HG03095 (cell line): ENCODE data around the gene PRKCE.

Experiments used
- ATAC-seq: cut with Tn5 transposase; IDR thresholded peaks from one replicate; pipeline ENCODE4 v1.9.1; 2021; ENCODE audit warnings: moderate library complexity; ENCODE audit not compliant: unreplicated experiment

PRKCE gene

GRCh38 chr2:45951025-45951727 is 299.7 kb downstream of the PRKCE start:
- no peak for ATAC-seq

- ATAC-seq: no peak
Measured at GRCh38 chr2:45952591-45952990, 301.1 kb downstream of the PRKCE start.

- ATAC-seq: no peak
Measured at GRCh38 chr2:45953376-45954027, 302.0 kb downstream of the PRKCE start.

GRCh38 chr2:45954233-45954850 is 302.9 kb downstream of the PRKCE start:
- no peak for ATAC-seq

DNA sequence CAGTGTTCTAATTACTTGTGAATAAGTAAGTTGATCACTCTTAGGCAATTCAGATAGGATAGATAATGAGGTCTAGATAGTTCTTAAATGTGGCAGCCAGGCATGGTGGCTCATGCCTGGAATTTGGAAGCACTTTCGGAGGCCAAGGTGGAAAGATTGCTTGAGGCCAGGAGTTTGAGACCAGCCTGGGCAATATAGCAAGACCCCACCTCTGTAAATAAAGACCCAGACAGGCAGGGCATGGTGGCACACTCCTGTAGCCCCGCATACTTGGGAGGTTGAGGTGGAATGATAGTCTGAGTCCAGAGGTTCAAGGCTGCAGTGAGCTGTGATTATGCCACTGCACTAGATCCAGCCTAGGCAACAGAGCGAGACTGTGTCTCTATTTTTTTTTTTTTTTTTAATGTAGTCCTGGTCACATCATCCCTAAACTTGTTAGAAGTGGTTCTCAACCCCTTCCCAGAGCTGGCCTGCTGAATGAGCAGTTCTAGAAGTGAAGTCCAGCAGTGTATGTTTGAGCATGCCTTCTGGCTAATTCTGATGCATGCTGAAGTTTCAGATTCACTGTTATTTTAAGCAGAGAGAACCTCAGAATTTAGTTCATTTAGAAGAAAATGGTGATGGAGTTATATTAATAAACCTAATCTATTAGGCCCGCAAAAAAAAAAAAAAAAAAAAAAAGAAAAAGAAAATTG is 306.2 kb downstream of the PRKCE start:
- ATAC-seq: no peak

DNA sequence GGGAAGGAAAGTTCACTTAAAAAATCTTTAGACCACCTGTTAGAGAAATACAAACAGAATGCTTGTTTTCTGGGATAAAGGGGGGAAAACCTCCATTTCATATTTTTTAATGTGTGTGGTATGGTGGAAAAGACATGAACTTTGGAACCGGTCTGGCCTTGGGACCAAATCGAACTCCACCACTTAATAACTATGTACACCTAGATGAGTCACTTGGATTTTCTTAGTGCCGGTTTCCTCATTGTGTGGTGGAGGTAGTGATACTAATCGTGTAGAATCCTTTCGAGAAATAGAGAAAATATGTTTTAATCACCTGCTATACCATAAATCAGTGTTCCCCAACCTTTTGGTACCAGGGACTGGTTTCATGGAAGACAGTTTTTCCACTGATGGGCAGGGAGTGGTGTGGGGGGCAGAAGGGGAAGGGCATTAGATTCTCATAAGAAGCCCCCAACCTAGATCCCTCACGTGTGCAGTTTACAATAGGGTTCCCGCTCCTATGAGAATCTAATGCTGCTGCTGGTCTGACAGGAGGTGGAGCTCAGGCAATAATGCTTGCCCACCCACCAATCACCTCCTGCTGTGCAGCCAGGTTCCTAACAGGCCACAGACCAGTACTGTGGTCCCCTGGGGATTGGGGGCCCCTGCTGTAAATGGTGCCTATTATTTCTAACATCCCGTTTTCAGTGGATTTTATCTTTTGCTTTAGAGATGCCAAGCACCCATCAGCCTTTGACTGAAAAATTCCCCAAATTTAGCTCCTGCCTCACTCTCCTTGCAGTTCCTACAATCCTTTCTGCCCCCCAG is 308.8 kb downstream of the PRKCE start:
- ATAC-seq: no peak

DNA sequence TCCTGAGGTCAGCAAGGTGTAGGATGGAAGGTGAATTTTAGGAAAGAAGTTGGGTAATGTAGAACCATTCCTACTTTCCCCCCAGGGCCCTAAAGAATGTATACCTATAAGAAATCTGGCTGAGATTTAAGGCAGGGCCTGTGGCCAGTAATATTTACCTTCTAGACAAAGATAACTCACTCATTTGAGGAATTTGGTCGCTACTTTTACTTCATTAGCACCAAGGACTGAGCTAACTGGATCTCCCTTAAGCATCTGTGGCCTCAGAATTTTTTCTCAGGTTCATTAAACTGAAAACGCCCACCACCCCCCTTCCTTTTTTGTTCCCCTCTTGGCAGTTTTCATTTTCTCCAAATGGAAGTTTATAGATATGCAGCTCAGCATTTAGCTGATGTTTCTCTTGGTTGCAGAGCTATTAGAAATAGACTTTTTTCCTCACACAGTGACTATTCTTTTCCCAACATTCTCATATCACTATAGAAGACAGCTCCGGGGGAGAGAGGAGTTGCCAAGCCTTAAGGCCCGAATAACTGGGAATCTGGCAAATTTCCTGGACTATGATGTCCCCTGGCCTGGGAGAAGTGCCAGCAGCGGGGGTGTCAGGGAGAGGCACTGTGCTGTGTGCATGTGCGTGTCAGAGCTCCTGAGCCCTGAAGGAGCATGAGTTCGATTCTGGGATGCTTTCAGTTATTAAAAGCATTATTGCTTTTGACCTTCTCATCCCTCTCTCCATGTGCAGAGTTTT is 310.9 kb downstream of the PRKCE start:
- ATAC-seq: no peak

DNA sequence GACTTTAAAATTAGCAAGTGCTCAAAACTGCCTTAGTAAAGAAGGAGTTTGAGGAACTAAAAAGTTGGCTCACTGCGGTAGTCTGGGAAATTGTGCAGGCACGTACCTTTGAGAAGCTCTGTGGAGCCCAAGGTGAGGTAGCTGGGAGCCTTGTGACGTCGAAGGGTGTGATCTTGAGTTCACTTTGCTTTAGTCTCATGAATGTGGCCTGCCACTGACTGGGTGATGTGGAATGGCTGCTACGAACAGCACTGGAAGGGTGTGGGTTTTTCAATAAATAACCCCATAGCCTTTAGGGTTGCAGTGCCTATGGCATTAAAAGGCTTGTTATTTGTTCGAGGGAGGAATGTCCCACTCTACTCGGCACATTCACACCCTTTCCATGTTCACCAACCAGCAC is 312.3 kb downstream of the PRKCE start:
- ATAC-seq: no peak

DNA sequence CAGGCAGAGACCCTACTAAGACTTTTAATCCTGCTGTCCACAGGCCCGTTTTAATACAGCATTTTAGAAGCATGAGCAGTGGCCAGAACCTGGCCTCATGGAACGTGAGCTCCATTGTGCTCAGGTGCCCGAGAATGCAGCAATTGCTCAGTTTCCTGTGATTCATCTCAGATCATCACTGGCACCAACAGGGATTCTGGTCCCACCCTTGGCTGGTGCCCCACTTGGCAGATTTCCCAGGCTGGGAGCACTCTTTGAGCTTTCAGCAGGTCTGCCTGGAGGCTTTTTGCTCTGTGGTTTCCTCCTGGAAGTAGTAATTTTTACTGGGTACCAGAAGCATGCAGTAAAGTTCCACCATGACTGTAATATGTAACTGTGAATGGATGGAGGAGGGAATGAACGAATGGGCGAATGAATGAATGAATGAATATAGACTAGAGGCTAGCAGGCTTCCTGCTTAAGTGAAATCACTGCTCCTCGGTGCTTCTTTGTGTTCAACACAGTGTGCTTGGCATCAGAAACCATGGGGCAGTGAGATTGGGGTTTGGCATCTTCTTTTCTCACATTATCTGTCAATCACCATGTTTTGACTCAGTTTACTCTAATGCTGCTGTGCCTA is 312.9 kb downstream of the PRKCE start:
- ATAC-seq: no peak

DNA sequence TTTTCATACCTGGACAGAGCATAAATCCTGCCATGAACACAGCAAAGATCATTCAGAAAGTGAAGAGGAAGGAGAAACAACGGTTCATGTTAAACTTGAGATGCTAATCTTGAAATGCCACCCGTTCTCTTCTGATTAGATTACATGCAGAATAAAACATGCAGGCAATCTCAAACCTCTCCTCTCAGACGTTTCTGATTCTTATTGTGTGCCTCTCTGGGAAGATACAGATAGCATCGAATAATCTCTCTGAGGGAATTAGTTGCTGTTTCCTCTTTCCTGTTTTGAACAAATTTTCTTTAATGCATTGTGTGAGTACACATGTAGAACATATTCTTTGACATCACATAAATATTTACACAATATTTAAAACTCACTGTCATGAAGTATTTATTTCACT is 313.4 kb downstream of the PRKCE start:
- ATAC-seq: no peak

- ATAC-seq: no peak
Measured at GRCh38 chr2:45965871-45966498, 314.5 kb downstream of the PRKCE start.

DNA sequence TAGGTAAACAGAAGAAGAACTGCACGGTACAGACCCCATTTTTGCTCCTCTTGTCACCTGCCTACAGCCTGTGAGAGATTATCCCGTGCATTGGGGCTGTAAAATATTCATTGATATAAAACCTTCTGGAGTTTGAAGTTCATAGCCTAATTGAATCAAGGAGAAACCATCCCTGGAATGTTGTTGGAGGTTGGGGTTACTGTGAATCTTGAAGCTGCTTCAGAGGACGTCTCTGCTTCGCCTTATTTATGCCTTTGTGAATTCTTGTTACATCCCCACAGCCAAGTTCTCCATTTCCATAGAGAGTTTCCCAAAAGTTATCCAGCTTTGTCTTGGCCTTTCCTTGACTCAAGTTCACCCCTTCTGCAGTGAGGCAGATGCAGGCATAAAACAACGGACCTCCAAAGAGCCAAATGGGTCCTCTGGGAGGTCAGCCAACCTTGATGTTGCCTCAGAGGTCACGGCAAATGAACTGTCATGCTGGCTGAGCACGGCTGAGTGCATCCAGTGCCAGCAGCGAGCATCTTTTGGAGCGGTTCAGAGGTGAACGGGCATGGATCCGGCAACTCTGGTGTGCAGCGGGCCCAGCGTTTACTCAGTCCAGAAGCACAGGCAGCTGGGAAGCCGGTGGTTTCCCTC is 317.6 kb downstream of the PRKCE start:
- ATAC-seq: no peak

- ATAC-seq: no peak
Measured at GRCh38 chr2:45973426-45973825, 322.0 kb downstream of the PRKCE start.

DNA sequence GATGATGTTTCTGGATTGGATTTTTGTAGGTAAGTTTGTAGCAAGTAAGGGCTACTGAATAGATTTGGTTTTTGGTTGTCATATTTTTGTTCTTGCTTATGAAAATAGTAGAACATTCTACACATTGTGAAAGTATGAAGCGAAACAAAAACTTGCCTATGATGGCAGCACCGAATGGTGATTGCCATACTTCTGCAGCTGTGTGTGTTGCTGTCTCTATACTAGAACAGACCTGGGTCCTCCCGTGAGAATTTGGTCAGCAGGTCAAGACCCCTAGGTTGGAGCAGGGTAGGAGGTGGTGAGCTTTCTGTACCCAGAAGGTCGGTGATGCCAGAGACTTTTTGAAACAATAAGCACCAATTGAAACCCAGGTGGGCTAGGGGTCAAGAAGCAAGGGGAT is 322.6 kb downstream of the PRKCE start:
- ATAC-seq: peak; percentile 85

GRCh38 chr2:45974762-45975408 is 323.4 kb downstream of the PRKCE start:
- ATAC-seq: peak; percentile 61

DNA sequence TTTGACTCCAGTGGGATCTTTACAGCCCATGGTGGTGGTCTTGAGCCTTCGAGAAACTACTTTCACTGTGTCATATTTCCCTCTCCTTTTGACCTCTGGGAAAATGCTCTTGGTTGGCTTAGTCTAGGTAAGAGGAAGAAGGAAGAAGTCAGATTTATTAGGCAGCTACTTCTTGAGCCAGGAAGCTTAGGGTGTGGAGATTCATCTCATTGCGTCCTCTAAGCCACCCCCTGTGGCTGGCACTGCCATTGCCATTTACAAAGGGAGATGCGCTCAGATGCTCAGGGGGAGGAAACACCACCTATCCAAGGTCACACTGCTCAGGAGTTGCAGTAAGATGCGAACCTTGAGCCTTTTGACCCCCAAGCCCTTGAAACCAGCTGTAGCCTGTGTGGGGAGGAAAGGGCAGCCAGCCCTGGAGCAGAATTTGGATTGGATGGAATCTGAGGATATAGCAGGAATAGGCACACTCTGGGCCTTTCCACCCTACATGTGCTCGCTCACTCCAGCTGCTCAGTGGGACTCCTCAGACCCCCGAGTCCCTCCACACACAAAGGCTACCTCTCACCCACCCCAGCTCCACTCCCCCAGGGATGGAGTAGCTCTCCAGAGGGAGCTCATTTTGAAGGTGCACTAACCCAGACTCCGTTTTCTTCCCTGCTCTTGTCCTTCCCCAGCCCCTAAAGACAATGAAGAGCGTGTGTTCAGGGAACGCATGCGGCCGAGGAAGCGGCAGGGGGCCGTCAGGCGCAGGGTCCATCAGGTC is 324.5 kb downstream of the PRKCE start:
- no peak for ATAC-seq

DNA sequence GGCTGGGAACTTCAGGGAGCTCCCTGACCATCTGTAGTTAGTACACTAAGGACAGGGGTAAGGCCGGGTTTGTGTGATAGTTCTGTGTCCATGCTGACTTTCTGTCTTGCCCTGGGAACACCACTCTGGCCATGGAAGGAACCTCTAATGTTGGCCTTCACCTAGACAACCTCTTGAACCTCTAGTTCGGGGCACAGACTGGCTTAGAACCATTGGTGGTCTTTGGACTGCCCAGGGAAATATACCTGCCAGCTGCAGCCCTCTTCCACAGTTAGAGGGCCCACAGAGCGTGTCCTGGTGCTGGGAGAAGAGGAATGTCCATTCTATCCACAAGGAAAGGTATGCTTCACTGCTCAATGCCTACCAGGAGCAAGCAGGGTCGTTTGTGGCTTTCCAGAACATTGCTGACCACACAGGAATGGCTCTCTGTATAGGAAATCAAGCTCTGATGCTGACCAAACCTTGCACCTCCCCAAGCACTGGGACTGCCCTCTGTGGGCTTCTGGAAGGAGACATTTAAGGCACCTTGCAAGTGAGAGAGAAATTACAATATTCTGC is 326.9 kb downstream of the PRKCE start:
- ATAC-seq: no peak
